HG03432 (cell line): ENCODE data around the gene COQ8B.
"Not testable (repeated sequence)": the region's sequence is repeated elsewhere in the genome, so short reads cannot be mapped to it uniquely, and the experiment has no call there.

ENCODE experiments used
- ATAC-seq: cut with Tn5 transposase; IDR thresholded peaks from one replicate; pipeline ENCODE4 v1.9.1; 2021; ENCODE audit warnings: mild to moderate bottlenecking, moderate library complexity; ENCODE audit not compliant: unreplicated experiment

Gene COQ8B

GRCh38 chr19:40716482-40717324 lies at the start of gene COQ8B, which contains the start of gene ITPKC:
Gene COQ8B (minus strand): TSS chr19:40716886. CDS start chr19:40714632, 2,254 bp downstream.
Gene ITPKC (plus strand): TSS chr19:40717112. CDS start chr19:40717136, 24 bp downstream.
- ATAC-seq, result peak; percentile 69

- not testable (repeated sequence) for ATAC-seq
Observed at GRCh38 chr19:40766385-40766784, 49.7 kb upstream of the COQ8B start.

GRCh38 chr19:40763963-40764362 lies 47.3 kb upstream of the COQ8B start:
- ATAC-seq, result no peak

- ATAC-seq, result no peak
Observed at GRCh38 chr19:40763526-40763925, 46.8 kb upstream of the COQ8B start.

GRCh38 chr19:40762754-40763470 lies 46.2 kb upstream of the COQ8B start:
- no peak for ATAC-seq

- no peak for ATAC-seq
Observed at GRCh38 chr19:40759352-40759751, 42.7 kb upstream of the COQ8B start.

- ATAC-seq, result no peak
Observed at GRCh38 chr19:40758491-40758890, 41.8 kb upstream of the COQ8B start.

- ATAC-seq, result no peak
Observed at GRCh38 chr19:40756502-40757110, 39.9 kb upstream of the COQ8B start.

- no peak for ATAC-seq
Observed at GRCh38 chr19:40755791-40756190, 39.1 kb upstream of the COQ8B start.

- ATAC-seq, result no peak
Observed at GRCh38 chr19:40755248-40755624, 38.5 kb upstream of the COQ8B start.

GRCh38 chr19:40754611-40755247 lies 38.0 kb upstream of the COQ8B start:
- no peak for ATAC-seq

- no peak for ATAC-seq
Observed at GRCh38 chr19:40752257-40752781, 35.6 kb upstream of the COQ8B start.

GRCh38 chr19:40750874-40751537 lies 34.3 kb upstream of the COQ8B start, which contains the start of gene SNRPA:
Gene SNRPA (plus strand): TSS chr19:40751203. CDS start chr19:40751409, 206 bp downstream.
- peak; percentile 63 for ATAC-seq

GRCh38 chr19:40750058-40750873 lies 33.6 kb upstream of the COQ8B start, which contains the start of gene ACTMAP:
Gene ACTMAP (minus strand): TSS chr19:40750477. CDS start chr19:40749803, 674 bp downstream.
- ATAC-seq, result peak; percentile 80

GRCh38 chr19:40747536-40747935 lies 30.9 kb upstream of the COQ8B start:
- no peak for ATAC-seq

GRCh38 chr19:40745402-40745780 lies 28.7 kb upstream of the COQ8B start:
- ATAC-seq, result no peak

GRCh38 chr19:40744554-40745401 lies 28.1 kb upstream of the COQ8B start:
- ATAC-seq, result no peak

- no peak for ATAC-seq
Observed at GRCh38 chr19:40743926-40744325, 27.2 kb upstream of the COQ8B start.
